Astrocyte (in vitro differentiated cells and primary cell): Measurements from ENCODE around the gene P4HA3. TPM values are rescaled to one million over a fixed set of nuclear protein-coding genes. Genes with fewer than 3 reads are reported as not detected.

Experiments
- DNase-seq: peaks from one replicate; pipeline ENCODE4 v3.0.0-alpha.2; 2010; ENCODE audit warnings: low read depth
- FAIRE-seq: peaks from 2 replicates; lab custom pipeline; 2011; peaks lifted over from hg19 to GRCh38; lab: Jason Lieb, UNC
- H2AFZ ChIP-seq: 2 replicates; pipeline ENCODE4 v1.6.0; 2012; ENCODE audit warnings: low read depth, low read length, inconsistent platforms
- H3K27ac ChIP-seq: 2 replicates; pipeline ENCODE4 v1.5.1; 2011; ENCODE audit warnings: low read depth, low read length, inconsistent platforms
- H3K27me3 ChIP-seq: 2 replicates; pipeline ENCODE4 v1.6.0; 2011; ENCODE audit warnings: low read length, inconsistent platforms; ENCODE audit not compliant: insufficient read depth
- H3K36me3 ChIP-seq: 2 replicates; pipeline ENCODE4 v1.5.1; 2011; ENCODE audit warnings: low read length, inconsistent platforms; ENCODE audit not compliant: insufficient read depth
- H3K4me1 ChIP-seq: 2 replicates; pipeline ENCODE4 v1.5.1; 2011; ENCODE audit warnings: low read length, inconsistent platforms; ENCODE audit not compliant: insufficient read depth
- H3K4me2 ChIP-seq: 2 replicates; pipeline ENCODE4 v1.6.0; 2012; ENCODE audit warnings: low read length, inconsistent platforms
- H3K4me3 ChIP-seq: 2 replicates; pipeline ENCODE4 v1.5.1; 2011; ENCODE audit warnings: low read depth, mild to moderate bottlenecking, low read length, inconsistent platforms; ENCODE audit not compliant: insufficient read depth
- H3K79me2 ChIP-seq: 2 replicates; pipeline ENCODE4 v1.6.0; 2012; ENCODE audit warnings: mild to moderate bottlenecking, low read length, inconsistent platforms; ENCODE audit not compliant: insufficient read depth
- H3K9ac ChIP-seq: 2 replicates; pipeline ENCODE4 v1.6.0; 2012; ENCODE audit warnings: mild to moderate bottlenecking, low read length, inconsistent platforms
- H3K9me3 ChIP-seq: 2 replicates; pipeline ENCODE4 v1.5.1; 2012; ENCODE audit warnings: low read depth, mild to moderate bottlenecking, low read length, inconsistent platforms; ENCODE audit not compliant: insufficient read depth
- H4K20me1 ChIP-seq: 2 replicates; pipeline ENCODE4 v1.6.0; 2012; ENCODE audit warnings: low read length, inconsistent platforms; ENCODE audit not compliant: insufficient read depth
- H3K27ac Mint-ChIP-seq: one replicate; pipeline ENCODE4 v1.8.0; 2021; ENCODE audit warnings: mild to moderate bottlenecking, mixed read lengths; ENCODE audit not compliant: unreplicated experiment
- H3K27me3 Mint-ChIP-seq: one replicate; pipeline ENCODE4 v1.8.0; 2021; ENCODE audit warnings: low read depth, mixed read lengths; ENCODE audit not compliant: unreplicated experiment
- H3K36me3 Mint-ChIP-seq: one replicate; pipeline ENCODE4 v1.8.0; 2021; ENCODE audit warnings: low read depth, mixed read lengths; ENCODE audit not compliant: unreplicated experiment
- H3K4me1 Mint-ChIP-seq: one replicate; pipeline ENCODE4 v1.8.0; 2021; ENCODE audit warnings: low read depth, mixed read lengths; ENCODE audit not compliant: unreplicated experiment
- H3K4me3 Mint-ChIP-seq: one replicate; pipeline ENCODE4 v1.8.0; 2021; ENCODE audit warnings: mild to moderate bottlenecking, moderate library complexity, mixed read lengths; ENCODE audit not compliant: unreplicated experiment
- H3K9me3 Mint-ChIP-seq: one replicate; pipeline ENCODE4 v1.8.0; 2021; ENCODE audit warnings: mild to moderate bottlenecking, mixed read lengths; ENCODE audit not compliant: unreplicated experiment
- CTCF ChIP-seq: IDR thresholded peaks from 2 replicates; pipeline ENCODE4 v1.5.1; 2011; ENCODE audit warnings: low read depth, mild to moderate bottlenecking, inconsistent platforms, low read length, moderate library complexity; ENCODE audit not compliant: insufficient read depth
- total RNA-seq: library from RNA; stranded (reverse); gene quantifications from 2 replicates; pipeline ENCODE4 v1.2.1, GENCODE V29; 2021

The P4HA3 gene
- total RNA-seq, 1 donor from 2014 or later: 3.3 TPM

GRCh38 chr11:74220376-74220775 lies 91.1 kb downstream of the P4HA3 start:
- H2AFZ ChIP-seq: no peak overlapping the region
- no peak overlapping the region for H3K4me3 Mint-ChIP-seq

More at GRCh38 chr11:74220376-74220775, 91.1 kb downstream of the P4HA3 start:
- Mint-ChIP-seq H3K4me1 (no peaks in the 10 kb centered on the region), H3K27ac (no peak overlapping the region), H3K27me3 (no peaks in the 10 kb centered on the region), H3K36me3 (peaks cover 15% of the 10 kb centered on the region), H3K9me3 (no peaks in the 10 kb centered on the region)
- no peak overlapping the region for H3K27ac ChIP-seq
- no peak for DNase-seq
- H3K27me3 ChIP-seq: no peaks in the 10 kb centered on the region
- H4K20me1 ChIP-seq: no peaks in the 10 kb centered on the region
- H3K9me3 ChIP-seq: no peaks in the 10 kb centered on the region
- no peak overlapping the region for H3K4me3 ChIP-seq
- no peak overlapping the region for H3K9ac ChIP-seq
- no peak for FAIRE-seq
- H3K4me2 ChIP-seq: no peak overlapping the region
- no peaks in the 10 kb centered on the region for H3K4me1 ChIP-seq
- H3K36me3 ChIP-seq: peaks cover 6% of the 10 kb centered on the region
- no peaks in the 10 kb centered on the region for H3K79me2 ChIP-seq
- no peak for TF ChIP-seq CTCF

Other genes with a start within 250 kb of the P4HA3 start
- gene C2CD3, start 140.6 kb downstream of the P4HA3 start, total RNA-seq: 45.4 and 53.7 TPM in 2 replicates
- 376 and 401 TPM in 2 replicates for gene PPME1, start 140.4 kb downstream of the P4HA3 start, total RNA-seq
- 41.0 and 43.6 TPM in 2 replicates for gene PGM2L1, start 86.8 kb upstream of the P4HA3 start, total RNA-seq
- gene KCNE3, start 155.9 kb upstream of the P4HA3 start, total RNA-seq: 0.31 and 0.59 TPM in 2 replicates
- gene LIPT2, start 182.1 kb upstream of the P4HA3 start, total RNA-seq: 2.0 and 3.5 TPM in 2 replicates